ENCODE data around the gene GUCY1A1. TPM values are rescaled to one million over a fixed set of nuclear protein-coding genes. Genes with fewer than 3 reads are reported as not detected.

The GUCY1A1 gene
- total RNA-seq, 6 experiments from 2014 or later: 3.7 to 7.8 (median 6.5) TPM

- Histone ChIP-seq H3K4me3 (no peak overlapping the region), H3K27ac (no peak overlapping the region), H3K9me3 (no peaks in the 10 kb centered on the region), H3K36me3 (no peaks in the 10 kb centered on the region), H3K4me1 (no peaks in the 10 kb centered on the region), H3K27me3 (no peaks in the 10 kb centered on the region)
- WGBS (ENCODE audit: insufficient coverage, low coverage, low lambda C conversion rate, missing lambda C conversion rate): 86% methylated on average over 1 of the region's 1 CpG
- intact Hi-C loops (cut with DNase I): no loop called here
- no peak for TF ChIP-seq CTCF (IDR thresholded peaks at IDR 0.05)
- TF ChIP-seq POLR2A (IDR thresholded peaks at IDR 0.05): no peak
- DNase-seq (no peak), ATAC-seq (no peak)
These were observed 68.3 kb downstream of the GUCY1A1 start for GRCh38 chr4:155734951-155735350.

- Histone ChIP-seq H3K36me3 (no peaks in the 10 kb centered on the region), H3K4me1 (no peaks in the 10 kb centered on the region), H3K27me3 (no peaks in the 10 kb centered on the region), H3K4me3 (no peak overlapping the region), H3K9me3 (no peaks in the 10 kb centered on the region), H3K27ac (no peak overlapping the region)
- no peak for ATAC-seq
- intact Hi-C loops (cut with DNase I): no loop called here
- no peak for DNase-seq
- TF ChIP-seq POLR2A (IDR thresholded peaks at IDR 0.05): no peak
- no peak for TF ChIP-seq CTCF (IDR thresholded peaks at IDR 0.05)
These were observed 68.8 kb downstream of the GUCY1A1 start for GRCh38 chr4:155735496-155735895.

GRCh38 chr4:155738548-155738947, 71.9 kb downstream of the GUCY1A1 start:
- DNase-seq (no peak), ATAC-seq (no peak)
- Histone ChIP-seq H3K4me3 (no peak overlapping the region), H3K27ac (no peak overlapping the region), H3K27me3 (no peaks in the 10 kb centered on the region), H3K4me1 (no peaks in the 10 kb centered on the region), H3K9me3 (no peaks in the 10 kb centered on the region), H3K36me3 (no peaks in the 10 kb centered on the region)
- intact Hi-C loops (cut with DNase I): no loop called here
- 77% methylated on average over 2 of the region's 2 CpGs for WGBS (ENCODE audit: insufficient coverage, low coverage, low lambda C conversion rate, missing lambda C conversion rate)
- no peak for TF ChIP-seq POLR2A (IDR thresholded peaks at IDR 0.05)
- TF ChIP-seq CTCF (IDR thresholded peaks at IDR 0.05): no peak

- intact Hi-C loops (cut with DNase I): no loop called here
- WGBS (ENCODE audit: insufficient coverage, low coverage, low lambda C conversion rate, missing lambda C conversion rate): 89% methylated on average over 1 of the region's 1 CpG
- H3K4me1 ChIP-seq: no peaks in the 10 kb centered on the region
These were observed 74.9 kb downstream of the GUCY1A1 start for GRCh38 chr4:155741546-155741945.

More at GRCh38 chr4:155741546-155741945, 74.9 kb downstream of the GUCY1A1 start:
- H3K9me3 ChIP-seq: no peaks in the 10 kb centered on the region
- no peaks in the 10 kb centered on the region for H3K36me3 ChIP-seq
- TF ChIP-seq POLR2A (IDR thresholded peaks at IDR 0.05): no peak
- TF ChIP-seq CTCF (IDR thresholded peaks at IDR 0.05): no peak
- no peak for ATAC-seq
- no peak for DNase-seq
- no peaks in the 10 kb centered on the region for H3K27me3 ChIP-seq
- H3K4me3 ChIP-seq: no peak overlapping the region
- H3K27ac ChIP-seq: no peak overlapping the region

Measured in right lobe of liver (tissue), 6 donors.